Mammary epithelial cell (primary cell): ENCODE measurements around the gene PLAAT5.

Experiments
- CTCF ChIP-seq, 2 donors: IDR thresholded peaks in 1 of 2; conservative IDR thresholded peaks in 1 of 2; 2 replicates each; pipeline ENCODE4 v1.5.1; 2011 to 2012; ENCODE audit warnings: inconsistent platforms in 2 of 2, low read length in 2 of 2, mild to moderate bottlenecking in 2 of 2, control low read depth in 1 of 2, low read depth in 1 of 2; ENCODE audit not compliant: insufficient read depth in 1 of 2; ENCODE audit errors: extremely low read depth in 1 of 2
- EZH2 ChIP-seq: IDR thresholded peaks from 2 replicates; pipeline ENCODE4 v1.6.1; 2012; ENCODE audit warnings: low read length, inconsistent platforms, borderline replicate concordance

GRCh38 chr11:63448646-63449045 is 42.3 kb downstream of the PLAAT5 start:
- TF ChIP-seq EZH2 (no peak), CTCF (conservative IDR thresholded peaks at IDR 0.05 in 1 of 2, IDR thresholded peaks at IDR 0.05 in 1 of 2; ENCODE audit: extremely low read depth in 1 of 2, insufficient read depth in 1 of 2, low read depth in 1 of 2, low read length in 2 of 2) (no peak)
